IPS-NIHi11 (cell line): ENCODE data around the gene ELAVL3.
"Not testable (repeated sequence)": the region's sequence is repeated elsewhere in the genome, so short reads cannot be mapped to it uniquely, and the experiment has no call there.

Experiments
- DNase-seq: peaks from one replicate; pipeline ENCODE4 v3.0.0; 2012; ENCODE audit warnings: mixed read lengths, low spot score

Gene ELAVL3

GRCh38 chr19:11486661-11487503 lies 6.0 kb upstream of the ELAVL3 start:
- no peak for DNase-seq

GRCh38 chr19:11485245-11485837 lies 4.5 kb upstream of the ELAVL3 start:
- no peak for DNase-seq

- no peak for DNase-seq
These were observed 2.7 kb upstream of the ELAVL3 start for GRCh38 chr19:11483366-11484111.

GRCh38 chr19:11482384-11483050 lies 1.7 kb upstream of the ELAVL3 start:
- peak; percentile 95 for DNase-seq

GRCh38 chr19:11481534-11482383 lies 913 bp upstream of the ELAVL3 start:
- peak; percentile 88 for DNase-seq

DNA sequence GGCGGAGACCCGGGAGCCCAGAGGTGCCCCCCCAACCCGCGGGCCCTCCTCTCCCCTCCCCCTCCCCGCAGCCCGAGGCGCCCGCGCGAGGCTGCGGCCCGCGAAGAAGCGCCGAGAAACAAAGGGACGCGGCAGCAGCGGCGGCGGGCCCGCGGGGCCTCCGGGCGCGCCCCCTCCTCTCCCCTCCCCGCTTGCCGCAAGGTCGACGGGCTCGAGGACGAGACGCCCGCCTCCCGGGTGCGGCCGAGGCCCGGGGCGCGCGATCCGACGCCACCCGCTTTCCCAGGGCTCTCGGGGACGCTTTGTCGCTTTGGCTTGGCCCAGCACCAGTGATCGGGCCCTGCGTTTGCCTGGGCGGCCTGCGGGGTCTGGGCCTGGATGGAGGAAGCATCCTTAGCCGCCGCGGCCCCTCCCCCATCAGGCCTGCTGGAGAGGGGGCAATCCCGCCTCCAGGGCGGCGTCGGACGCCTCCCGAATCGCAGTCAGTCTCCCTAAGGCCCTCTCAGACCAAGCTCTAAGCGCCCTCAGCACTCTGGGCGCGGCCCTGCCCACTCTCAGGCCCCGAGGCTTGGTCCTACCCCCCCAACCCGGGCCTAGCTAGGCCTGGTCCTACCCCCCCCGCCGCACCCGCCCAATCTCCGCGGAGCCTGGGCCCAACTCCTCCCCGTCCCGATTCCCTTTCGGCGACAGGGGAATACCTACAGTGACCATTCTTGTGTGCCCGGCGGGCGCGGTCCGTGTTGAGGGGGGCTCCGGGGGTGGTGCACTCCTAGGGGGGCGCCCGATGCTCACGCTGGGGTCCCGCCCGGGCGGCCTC lies 740 bp downstream of the ELAVL3 start:
- no peak for DNase-seq

GRCh38 chr19:11479090-11479897 lies 1.6 kb downstream of the ELAVL3 start:
- DNase-seq, result peak; percentile 97

DNA sequence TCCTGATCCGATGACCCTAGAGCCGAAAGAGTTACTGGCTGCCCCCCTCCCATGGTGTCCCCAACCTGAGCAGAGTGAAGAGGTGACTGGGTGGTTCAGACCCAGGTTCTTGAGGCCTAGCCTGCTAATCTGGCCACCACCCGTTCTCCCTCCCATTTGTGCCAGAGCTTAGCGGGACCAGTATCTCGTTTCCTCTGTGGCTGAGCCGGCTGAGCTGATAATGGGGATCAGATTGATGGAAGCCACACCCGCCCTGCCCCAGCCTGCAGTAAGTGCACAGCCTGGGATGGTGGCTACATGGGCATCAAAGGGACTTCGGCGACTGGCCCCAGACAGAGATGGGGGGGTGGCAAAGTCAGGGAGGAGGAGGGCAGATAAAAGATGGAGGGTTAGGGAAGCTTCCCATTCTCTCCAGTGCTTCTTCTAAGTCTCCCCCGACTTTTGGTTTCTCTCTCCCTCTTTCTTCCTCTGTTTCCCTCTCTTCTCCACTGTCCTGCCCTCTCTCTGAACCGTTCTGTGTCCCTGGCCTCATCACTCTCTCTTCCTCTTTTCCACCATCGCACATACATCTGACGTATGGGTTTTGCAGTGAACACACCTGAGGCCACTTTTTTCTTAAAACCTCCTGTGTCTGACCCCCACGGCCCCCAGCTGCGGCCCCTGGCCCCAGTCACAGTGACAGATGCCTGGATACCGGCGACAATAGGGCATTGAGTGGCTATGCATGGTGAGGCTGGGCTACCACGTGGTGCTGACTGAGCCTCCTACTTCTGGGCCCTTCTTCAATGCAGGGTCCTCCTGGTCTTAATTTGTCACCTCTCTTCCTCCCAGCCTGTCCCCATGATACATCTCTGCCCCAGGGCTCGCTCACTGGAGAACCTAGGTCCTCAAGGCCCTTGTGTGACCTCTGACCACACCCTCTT lies 2.4 kb downstream of the ELAVL3 start:
- no peak for DNase-seq

DNA sequence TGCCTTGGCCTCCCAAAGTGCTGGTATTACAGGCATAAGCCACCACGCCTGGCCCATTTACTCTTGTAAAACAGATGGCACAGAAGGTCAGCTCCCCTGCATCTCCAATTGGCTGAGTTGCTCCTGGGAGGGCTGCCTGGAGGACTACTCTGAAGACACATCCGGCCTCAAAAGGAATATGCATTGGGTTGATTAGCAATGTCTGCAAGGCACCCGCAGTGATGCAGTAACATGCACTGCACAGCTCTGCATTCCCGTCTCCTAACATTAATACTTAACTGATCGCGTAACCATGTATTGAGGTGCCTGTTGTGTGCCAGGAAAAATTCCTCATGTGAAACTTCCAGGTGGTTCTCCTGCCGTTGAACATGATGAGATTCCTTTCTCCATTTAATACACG lies 5.0 kb downstream of the ELAVL3 start:
- DNase-seq, result no peak

- not testable (repeated sequence) for DNase-seq
These were observed 5.5 kb downstream of the ELAVL3 start for GRCh38 chr19:11475343-11475742.

GRCh38 chr19:11473725-11474124 lies 7.1 kb downstream of the ELAVL3 start:
- DNase-seq, result no peak

GRCh38 chr19:11468266-11468845 lies 12.5 kb downstream of the ELAVL3 start:
- DNase-seq, result not testable (repeated sequence)

DNA sequence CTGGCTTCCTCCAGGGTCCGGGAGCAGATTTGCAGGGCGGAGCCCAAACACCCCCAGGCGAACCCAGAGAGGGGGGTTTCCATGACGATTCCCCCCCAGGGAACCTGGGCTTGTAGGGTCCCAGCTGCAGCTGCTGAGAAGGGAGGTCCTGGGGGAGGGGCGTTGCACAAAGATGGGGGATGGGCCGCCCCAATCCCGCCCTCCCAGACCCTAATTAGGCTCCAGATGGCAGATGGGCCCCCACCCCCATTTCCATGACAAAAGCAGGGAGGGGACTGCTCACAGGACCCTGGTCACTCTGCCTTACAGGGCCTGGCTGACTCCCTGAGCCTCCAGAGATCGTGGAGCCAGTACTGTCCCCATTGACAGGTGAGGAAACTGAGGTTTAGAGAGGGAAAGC lies 15.2 kb downstream of the ELAVL3 start:
- DNase-seq, result peak; percentile 61

- DNase-seq, result no peak
These were observed 16.2 kb downstream of the ELAVL3 start for GRCh38 chr19:11464333-11465265.

- DNase-seq, result peak; percentile 3
These were observed 17.5 kb downstream of the ELAVL3 start for GRCh38 chr19:11463391-11463790.

GRCh38 chr19:11461453-11461852 lies 19.4 kb downstream of the ELAVL3 start:
- DNase-seq, result no peak

DNA sequence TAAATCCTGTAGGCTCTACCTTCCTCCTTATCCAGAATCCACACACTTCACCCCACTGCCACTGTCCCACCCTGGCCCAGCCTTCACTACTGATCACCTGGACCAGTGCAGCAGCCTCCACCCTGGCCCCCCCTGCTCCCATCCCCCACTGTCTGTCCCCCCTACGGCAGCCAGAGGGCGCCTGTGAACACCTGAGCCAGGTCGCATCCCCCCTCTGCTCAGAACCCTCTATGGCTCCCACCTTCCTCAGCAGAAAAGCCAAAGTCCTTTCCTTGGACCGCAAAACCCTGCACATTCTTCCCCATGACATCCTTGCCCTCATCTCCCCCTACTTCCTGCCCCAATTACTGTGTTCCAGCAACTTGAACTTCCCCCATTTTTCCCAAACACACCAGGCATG lies 20.6 kb downstream of the ELAVL3 start:
- peak; percentile 54 for DNase-seq
